Epithelial cell of esophagus (primary cell): ENCODE measurements around the gene CHD3.

Experiments used
- DNase-seq: peaks from one replicate; pipeline ENCODE4 v3.0.0; 2010; ENCODE audit warnings: low read depth
- H3K4me3 ChIP-seq: 2 replicates; pipeline ENCODE4 v1.5.1; 2011; ENCODE audit warnings: mild to moderate bottlenecking, low read length, control low read depth
- CTCF ChIP-seq: IDR thresholded peaks from 2 replicates; pipeline ENCODE4 v1.5.1; 2011; ENCODE audit warnings: low read depth, mild to moderate bottlenecking, low read length, control low read depth, inconsistent platforms; ENCODE audit not compliant: insufficient read depth; ENCODE audit errors: missing control alignments

Gene CHD3

GRCh38 chr17:7927596-7927995 is 39.0 kb downstream of the CHD3 start:
- no peak for TF ChIP-seq CTCF
- H3K4me3 ChIP-seq, result no peak overlapping the region
- peak; percentile 41 for DNase-seq

GRCh38 chr17:7929158-7930023 is 40.8 kb downstream of the CHD3 start, which contains the start of gene KCNAB3:
KCNAB3 (minus strand) TSS chr17:7929856; CDS start chr17:7929435, 421 bp downstream.
- no peak for TF ChIP-seq CTCF
- peak; percentile 87 for DNase-seq
- peak within 1 kb of the TSS; percentile 36 for H3K4me3 ChIP-seq

GRCh38 chr17:7930841-7931631 is 42.4 kb downstream of the CHD3 start:
- no peak for DNase-seq
- no peak for TF ChIP-seq CTCF
- peak overlapping the region; percentile 98 for H3K4me3 ChIP-seq

GRCh38 chr17:7931709-7932482 is 43.3 kb downstream of the CHD3 start, which contains the start of the genes CNTROB and TRAPPC1:
CNTROB (plus strand) TSS chr17:7932206; CDS start chr17:7933080, 874 bp downstream.
TRAPPC1 (minus strand) TSS chr17:7931946; CDS start chr17:7931829, 117 bp downstream.
- DNase-seq, result peak; percentile 99
- no peak for TF ChIP-seq CTCF

GRCh38 chr17:7932483-7932891 is 43.9 kb downstream of the CHD3 start:
- no peak for TF ChIP-seq CTCF
- peak overlapping the region; percentile 98 for H3K4me3 ChIP-seq
- peak; percentile 26 for DNase-seq

More at GRCh38 chr17:7931709-7932482, 43.3 kb downstream of the CHD3 start, which contains the start of the genes CNTROB and TRAPPC1:
- peak within 1 kb of the TSS; percentile 98 for H3K4me3 ChIP-seq

- H3K4me3 ChIP-seq, result peak overlapping the region; percentile 98
- peak; percentile 44 for DNase-seq
- TF ChIP-seq CTCF, result peak; percentile 36
These were observed 44.4 kb downstream of the CHD3 start for GRCh38 chr17:7932949-7933348.
